ENCODE results near the gene MAEL. TPM values are rescaled to one million over a fixed set of nuclear protein-coding genes. Genes with fewer than 3 reads are reported as not detected.

MAEL gene
- polyA plus RNA-seq, 3 donors = not detected

- peaks cover 17 to 30% (median 22%) of the 10 kb centered on the region in 3 donors for H3K27me3 Mint-ChIP-seq (ENCODE audit: low read depth in 3 of 3)
- intact Hi-C loops (cut with micrococcal nuclease) = no loop called here
- H3K4me1 Mint-ChIP-seq = peaks cover 9% of the 10 kb centered on the region
- H3K4me3 ChIP-seq (replicated peaks in 1 of 3; ENCODE audit: low read depth in 2 of 3, low read length in 3 of 3) = no peak overlapping the region
- peaks cover 0 to 7% of the 10 kb centered on the region in 2 donors for H3K9me3 ChIP-seq (replicated peaks in 1 of 2; ENCODE audit: control insufficient read depth in 1 of 2, insufficient read depth in 1 of 2, low read length in 2 of 2)
- no peak for DNase-seq
- no peaks in the 10 kb centered on the region for H3K36me3 ChIP-seq (replicated peaks in 1 of 2; ENCODE audit: control insufficient read depth in 1 of 2, insufficient read depth in 2 of 2, low read length in 2 of 2)
- H3K36me3 Mint-ChIP-seq = no peaks in the 10 kb centered on the region
- no peaks in the 10 kb centered on the region for H4K20me1 ChIP-seq (ENCODE audit: insufficient read depth, low read length)
- TF ChIP-seq, protein P1, sequence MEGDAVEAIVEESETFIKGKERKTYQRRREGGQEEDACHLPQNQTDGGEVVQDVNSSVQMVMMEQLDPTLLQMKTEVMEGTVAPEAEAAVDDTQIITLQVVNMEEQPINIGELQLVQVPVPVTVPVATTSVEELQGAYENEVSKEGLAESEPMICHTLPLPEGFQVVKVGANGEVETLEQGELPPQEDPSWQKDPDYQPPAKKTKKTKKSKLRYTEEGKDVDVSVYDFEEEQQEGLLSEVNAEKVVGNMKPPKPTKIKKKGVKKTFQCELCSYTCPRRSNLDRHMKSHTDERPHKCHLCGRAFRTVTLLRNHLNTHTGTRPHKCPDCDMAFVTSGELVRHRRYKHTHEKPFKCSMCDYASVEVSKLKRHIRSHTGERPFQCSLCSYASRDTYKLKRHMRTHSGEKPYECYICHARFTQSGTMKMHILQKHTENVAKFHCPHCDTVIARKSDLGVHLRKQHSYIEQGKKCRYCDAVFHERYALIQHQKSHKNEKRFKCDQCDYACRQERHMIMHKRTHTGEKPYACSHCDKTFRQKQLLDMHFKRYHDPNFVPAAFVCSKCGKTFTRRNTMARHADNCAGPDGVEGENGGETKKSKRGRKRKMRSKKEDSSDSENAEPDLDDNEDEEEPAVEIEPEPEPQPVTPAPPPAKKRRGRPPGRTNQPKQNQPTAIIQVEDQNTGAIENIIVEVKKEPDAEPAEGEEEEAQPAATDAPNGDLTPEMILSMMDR (IDR thresholded peaks at IDR 0.05) = no peak
- no peak overlapping the region for H3K9ac ChIP-seq (ENCODE audit: insufficient read depth, low read length, poor library complexity, severe bottlenecking)
- H3K9me3 Mint-ChIP-seq = peaks cover 0 to 3% (median 0%) of the 10 kb centered on the region in 7 donors
- peaks cover 19 to 23% of the 10 kb centered on the region in 2 donors for H3K27me3 ChIP-seq (ENCODE audit: control insufficient read depth in 2 of 2, insufficient read depth in 2 of 2, low read length in 2 of 2)
- no peak overlapping the region for H2AFZ ChIP-seq (ENCODE audit: insufficient read depth, low read depth, low read length, poor library complexity, severe bottlenecking)
- WGBS (ENCODE audit: insufficient coverage) = no CpG with 5 or more reads among the region's 2 CpGs
- no peak overlapping the region for H3K4me2 ChIP-seq (replicated peaks; ENCODE audit: extremely low read depth, low read length, poor library complexity, severe bottlenecking)
- peaks cover 6 to 7% of the 10 kb centered on the region in 2 donors for H3K4me1 ChIP-seq (ENCODE audit: control insufficient read depth in 1 of 2, insufficient read depth in 2 of 2, low read length in 2 of 2)
- no peak overlapping the region for H3K27ac Mint-ChIP-seq
- no peak overlapping the region for H3K27ac ChIP-seq (ENCODE audit: low read depth in 1 of 2, low read length in 2 of 2)
- H3K4me3 Mint-ChIP-seq = no peak overlapping the region
- no peaks in the 10 kb centered on the region for H3K79me2 ChIP-seq (ENCODE audit: insufficient read depth, low read length)
These were observed 38.0 kb upstream of the MAEL start for GRCh38 chr1:166951050-166951449.

- Mint-ChIP-seq H3K27me3 (ENCODE audit: low read depth in 3 of 3) (peaks cover 14 to 20% (median 15%) of the 10 kb centered on the region in 3 donors), H3K36me3 (no peaks in the 10 kb centered on the region), H3K4me3 (no peak overlapping the region), H3K4me1 (peaks cover 7% of the 10 kb centered on the region), H3K27ac (no peak overlapping the region), H3K9me3 (peaks cover 0 to 3% (median 0%) of the 10 kb centered on the region in 7 donors)
- Histone ChIP-seq H3K27ac (ENCODE audit: low read depth in 1 of 2, low read length in 2 of 2) (no peak overlapping the region), H3K4me1 (ENCODE audit: control insufficient read depth in 1 of 2, insufficient read depth in 2 of 2, low read length in 2 of 2) (peaks cover 5 to 7% of the 10 kb centered on the region in 2 donors), H2AFZ (ENCODE audit: insufficient read depth, low read depth, low read length, poor library complexity, severe bottlenecking) (no peak overlapping the region), H3K36me3 (replicated peaks in 1 of 2; ENCODE audit: control insufficient read depth in 1 of 2, insufficient read depth in 2 of 2, low read length in 2 of 2) (no peaks in the 10 kb centered on the region), H3K9ac (ENCODE audit: insufficient read depth, low read length, poor library complexity, severe bottlenecking) (no peak overlapping the region), H3K9me3 (replicated peaks in 1 of 2; ENCODE audit: control insufficient read depth in 1 of 2, insufficient read depth in 1 of 2, low read length in 2 of 2) (peaks cover 0 to 6% of the 10 kb centered on the region in 2 donors), H3K4me3 (replicated peaks in 1 of 3; ENCODE audit: low read depth in 2 of 3, low read length in 3 of 3) (no peak overlapping the region), H3K79me2 (ENCODE audit: insufficient read depth, low read length) (no peaks in the 10 kb centered on the region), H4K20me1 (ENCODE audit: insufficient read depth, low read length) (no peaks in the 10 kb centered on the region), H3K27me3 (ENCODE audit: control insufficient read depth in 2 of 2, insufficient read depth in 2 of 2, low read length in 2 of 2) (peaks cover 11 to 15% of the 10 kb centered on the region in 2 donors), H3K4me2 (replicated peaks; ENCODE audit: extremely low read depth, low read length, poor library complexity, severe bottlenecking) (no peak overlapping the region)
- TF ChIP-seq, protein P1 (IDR thresholded peaks at IDR 0.05) = no peak
- intact Hi-C loops (cut with micrococcal nuclease) = no loop called here
- WGBS (ENCODE audit: insufficient coverage) = 100% methylated on average over 1 of the region's 4 CpGs
- no peak for DNase-seq
These were observed 36.9 kb upstream of the MAEL start for GRCh38 chr1:166952002-166952746.
